WTC11 (cell line): ENCODE measurements around the gene PMFBP1. TPM values are rescaled to one million over a fixed set of nuclear protein-coding genes. Genes with fewer than 3 reads are reported as not detected.

Experiments used
- ATAC-seq: fragments of 200-7000 bp; cut with Tn5 transposase; 2 replicates; pipeline ENCODE4 v1.10.0; 2021; ENCODE audit warnings: mild to moderate bottlenecking, moderate library complexity
- CTCF ChIA-PET: fragments of 300-600 bp; sonication (Branson Sonifier 250); formaldehyde crosslinking; loops from one replicate; lab custom pipeline; 2021; ENCODE audit warnings: antibody characterized with exemption; lab: Charles Lee
- POLR2A ChIA-PET: fragments of 350-600 bp; sonication (Branson Sonifier 250); formaldehyde crosslinking; loops from one replicate; lab custom pipeline; 2021; ENCODE audit warnings: antibody characterized with exemption; lab: Charles Lee
- DNase-seq: peaks from one replicate; pipeline ENCODE4 v3.0.0; 2021; ENCODE audit warnings: low spot score
- H3K27ac Mint-ChIP-seq: 2 replicates; pipeline ENCODE4 v1.8.0; 2021; ENCODE audit warnings: mixed read lengths
- H3K27me3 Mint-ChIP-seq: 2 replicates; pipeline ENCODE4 v1.8.0; 2021; ENCODE audit warnings: low read depth, mild to moderate bottlenecking, moderate library complexity, mixed read lengths
- H3K36me3 Mint-ChIP-seq: 2 replicates; pipeline ENCODE4 v1.8.0; 2021; ENCODE audit warnings: mixed read lengths
- H3K4me1 Mint-ChIP-seq: 2 replicates; pipeline ENCODE4 v1.8.0; 2022; ENCODE audit warnings: mixed read lengths
- H3K4me3 Mint-ChIP-seq: 2 replicates; pipeline ENCODE4 v1.8.0; 2021; ENCODE audit warnings: mild to moderate bottlenecking, moderate library complexity, mixed read lengths
- H3K9me3 Mint-ChIP-seq: 2 replicates; pipeline ENCODE4 v1.8.0; 2021; ENCODE audit warnings: mixed read lengths
- ATF6 ChIP-seq: sonication (generic); formaldehyde crosslinking; IDR thresholded peaks from 2 replicates; pipeline ENCODE4 v1.8.1; 2023; ENCODE audit warnings: mild to moderate bottlenecking, missing genetic modification reagents
- CREB1 ChIP-seq: sonication (generic); formaldehyde crosslinking; IDR thresholded peaks from 2 replicates; pipeline ENCODE4 v1.8.0; 2023; ENCODE audit warnings: mild to moderate bottlenecking, missing genetic modification reagents
- ELF4 ChIP-seq: sonication (generic); formaldehyde crosslinking; IDR thresholded peaks from 2 replicates; pipeline ENCODE4 v1.8.1; 2022; ENCODE audit warnings: low read depth, mild to moderate bottlenecking, moderate library complexity, missing genetic modification reagents
- EMX1 ChIP-seq: fragments of 250-450 bp; sonication (Bioruptor Pico); IDR thresholded peaks from 2 replicates; pipeline ENCODE4 v1.8.0; 2021; ENCODE audit warnings: mild to moderate bottlenecking
- ESRRA ChIP-seq: sonication (generic); formaldehyde crosslinking; IDR thresholded peaks from 2 replicates; pipeline ENCODE4 v1.8.1; 2022; ENCODE audit warnings: mild to moderate bottlenecking, missing genetic modification reagents, borderline replicate concordance
- FOXP1 ChIP-seq: sonication (generic); formaldehyde crosslinking; IDR thresholded peaks from 2 replicates; pipeline ENCODE4 v1.8.0; 2022; ENCODE audit warnings: missing genetic modification reagents, mild to moderate bottlenecking, moderate library complexity, borderline replicate concordance
- GABPB1 ChIP-seq: sonication (generic); formaldehyde crosslinking; IDR thresholded peaks from 2 replicates; pipeline ENCODE4 v1.8.1; 2023; ENCODE audit warnings: mild to moderate bottlenecking, missing genetic modification reagents
- MAX ChIP-seq: sonication (generic); formaldehyde crosslinking; IDR thresholded peaks from 2 replicates; pipeline ENCODE4 v1.8.0; 2022; ENCODE audit warnings: mild to moderate bottlenecking, missing genetic modification reagents
- NFE2L1 ChIP-seq: sonication (generic); formaldehyde crosslinking; IDR thresholded peaks from 2 replicates; pipeline ENCODE4 v1.8.1; 2023; ENCODE audit warnings: missing genetic modification reagents
- SMAD4 ChIP-seq: sonication (generic); formaldehyde crosslinking; IDR thresholded peaks from 2 replicates; pipeline ENCODE4 v1.8.0; 2022; ENCODE audit warnings: mild to moderate bottlenecking, missing genetic modification reagents
- ZNF121 ChIP-seq: sonication (generic); formaldehyde crosslinking; IDR thresholded peaks from 2 replicates; pipeline ENCODE4 v1.8.0; 2023; ENCODE audit warnings: missing genetic modification reagents
- ZNF138 ChIP-seq: sonication (generic); formaldehyde crosslinking; conservative IDR thresholded peaks from 2 replicates; pipeline ENCODE4 v1.8.1; 2022; ENCODE audit warnings: mild to moderate bottlenecking, moderate library complexity, missing genetic modification reagents
- ZNF232 ChIP-seq: sonication (generic); formaldehyde crosslinking; IDR thresholded peaks from 2 replicates; pipeline ENCODE4 v1.8.0; 2022; ENCODE audit warnings: mild to moderate bottlenecking, missing genetic modification reagents
- ZNF317 ChIP-seq: sonication (generic); formaldehyde crosslinking; IDR thresholded peaks from 2 replicates; pipeline ENCODE4 v1.8.1; 2023; ENCODE audit warnings: low read depth, mild to moderate bottlenecking, moderate library complexity, missing genetic modification reagents, borderline replicate concordance
- ZNF532 ChIP-seq: fragments of 250-450 bp; sonication (Bioruptor Pico); IDR thresholded peaks from 2 replicates; pipeline ENCODE4 v1.9.0; 2021; ENCODE audit warnings: mild to moderate bottlenecking, borderline replicate concordance
- total RNA-seq: library from RNA; stranded (reverse); gene quantifications from 3 replicates; pipeline ENCODE4 v1.2.3, GENCODE V29; 2021
- TF ChIP-seq, protein P1 (sequence below): sonication (generic); formaldehyde crosslinking; IDR thresholded peaks from 2 replicates; pipeline ENCODE4 v1.8.0; 2023; ENCODE audit warnings: missing genetic modification reagents, mild to moderate bottlenecking, borderline replicate concordance
- TF ChIP-seq, protein P2 (sequence below): fragments of 250-450 bp; sonication (Bioruptor Pico); IDR thresholded peaks from 2 replicates; pipeline ENCODE4 v2.1.2; 2022; ENCODE audit warnings: mild to moderate bottlenecking, moderate library complexity

Gene PMFBP1
- total RNA-seq, 1 experiment from 2014 or later: 1.9 TPM

GRCh38 chr16:72166954-72167561, 4.9 kb downstream of the PMFBP1 start:
- no peak for DNase-seq
- H3K36me3 Mint-ChIP-seq: peaks cover 4% of the 10 kb centered on the region
- no peak overlapping the region for H3K4me3 Mint-ChIP-seq
- no peak for ATAC-seq
- peaks cover 24% of the 10 kb centered on the region for H3K27me3 Mint-ChIP-seq
- no peak for TF ChIP-seq ATF6 (CRISPR knock-in tag)
- H3K27ac Mint-ChIP-seq: no peak overlapping the region
- POLR2A ChIA-PET: no interaction called here
- CTCF ChIA-PET: no interaction called here
- H3K9me3 Mint-ChIP-seq: peaks cover 16% of the 10 kb centered on the region
- H3K4me1 Mint-ChIP-seq: peaks cover 10% of the 10 kb centered on the region

GRCh38 chr16:72166151-72166550, 5.8 kb downstream of the PMFBP1 start:
- CTCF ChIA-PET: no interaction called here
- TF ChIP-seq SMAD4 (CRISPR knock-in tag): no peak
- TF ChIP-seq CREB1: no peak
- no peak for TF ChIP-seq ELF4
- TF ChIP-seq NFE2L1: no peak
- TF ChIP-seq ZNF532 (CRISPR knock-in tag): no peak
- no peak for TF ChIP-seq ATF6 (CRISPR knock-in tag)
- TF ChIP-seq, protein P1, sequence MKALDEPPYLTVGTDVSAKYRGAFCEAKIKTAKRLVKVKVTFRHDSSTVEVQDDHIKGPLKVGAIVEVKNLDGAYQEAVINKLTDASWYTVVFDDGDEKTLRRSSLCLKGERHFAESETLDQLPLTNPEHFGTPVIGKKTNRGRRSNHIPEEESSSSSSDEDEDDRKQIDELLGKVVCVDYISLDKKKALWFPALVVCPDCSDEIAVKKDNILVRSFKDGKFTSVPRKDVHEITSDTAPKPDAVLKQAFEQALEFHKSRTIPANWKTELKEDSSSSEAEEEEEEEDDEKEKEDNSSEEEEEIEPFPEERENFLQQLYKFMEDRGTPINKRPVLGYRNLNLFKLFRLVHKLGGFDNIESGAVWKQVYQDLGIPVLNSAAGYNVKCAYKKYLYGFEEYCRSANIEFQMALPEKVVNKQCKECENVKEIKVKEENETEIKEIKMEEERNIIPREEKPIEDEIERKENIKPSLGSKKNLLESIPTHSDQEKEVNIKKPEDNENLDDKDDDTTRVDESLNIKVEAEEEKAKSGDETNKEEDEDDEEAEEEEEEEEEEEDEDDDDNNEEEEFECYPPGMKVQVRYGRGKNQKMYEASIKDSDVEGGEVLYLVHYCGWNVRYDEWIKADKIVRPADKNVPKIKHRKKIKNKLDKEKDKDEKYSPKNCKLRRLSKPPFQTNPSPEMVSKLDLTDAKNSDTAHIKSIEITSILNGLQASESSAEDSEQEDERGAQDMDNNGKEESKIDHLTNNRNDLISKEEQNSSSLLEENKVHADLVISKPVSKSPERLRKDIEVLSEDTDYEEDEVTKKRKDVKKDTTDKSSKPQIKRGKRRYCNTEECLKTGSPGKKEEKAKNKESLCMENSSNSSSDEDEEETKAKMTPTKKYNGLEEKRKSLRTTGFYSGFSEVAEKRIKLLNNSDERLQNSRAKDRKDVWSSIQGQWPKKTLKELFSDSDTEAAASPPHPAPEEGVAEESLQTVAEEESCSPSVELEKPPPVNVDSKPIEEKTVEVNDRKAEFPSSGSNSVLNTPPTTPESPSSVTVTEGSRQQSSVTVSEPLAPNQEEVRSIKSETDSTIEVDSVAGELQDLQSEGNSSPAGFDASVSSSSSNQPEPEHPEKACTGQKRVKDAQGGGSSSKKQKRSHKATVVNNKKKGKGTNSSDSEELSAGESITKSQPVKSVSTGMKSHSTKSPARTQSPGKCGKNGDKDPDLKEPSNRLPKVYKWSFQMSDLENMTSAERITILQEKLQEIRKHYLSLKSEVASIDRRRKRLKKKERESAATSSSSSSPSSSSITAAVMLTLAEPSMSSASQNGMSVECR (CRISPR knock-in tag): no peak
- TF ChIP-seq, protein P2, sequence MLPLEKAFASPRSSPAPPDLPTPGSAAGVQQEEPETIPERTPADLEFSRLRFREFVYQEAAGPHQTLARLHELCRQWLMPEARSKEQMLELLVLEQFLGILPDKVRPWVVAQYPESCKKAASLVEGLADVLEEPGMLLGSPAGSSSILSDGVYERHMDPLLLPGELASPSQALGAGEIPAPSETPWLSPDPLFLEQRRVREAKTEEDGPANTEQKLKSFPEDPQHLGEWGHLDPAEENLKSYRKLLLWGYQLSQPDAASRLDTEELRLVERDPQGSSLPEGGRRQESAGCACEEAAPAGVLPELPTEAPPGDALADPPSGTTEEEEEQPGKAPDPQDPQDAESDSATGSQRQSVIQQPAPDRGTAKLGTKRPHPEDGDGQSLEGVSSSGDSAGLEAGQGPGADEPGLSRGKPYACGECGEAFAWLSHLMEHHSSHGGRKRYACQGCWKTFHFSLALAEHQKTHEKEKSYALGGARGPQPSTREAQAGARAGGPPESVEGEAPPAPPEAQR: no peak
- TF ChIP-seq ZNF121 (CRISPR knock-in tag): no peak
- no peak for TF ChIP-seq EMX1 (CRISPR knock-in tag)
- TF ChIP-seq GABPB1 (CRISPR knock-in tag): no peak
- TF ChIP-seq ESRRA: no peak
- TF ChIP-seq ZNF232 (CRISPR knock-in tag): no peak
- no peak for TF ChIP-seq ZNF317 (CRISPR knock-in tag)
- no peak for TF ChIP-seq ZNF138 (CRISPR knock-in tag)
- TF ChIP-seq MAX (CRISPR knock-in tag): no peak
- TF ChIP-seq FOXP1 (CRISPR knock-in tag): no peak

More at GRCh38 chr16:72166151-72166550, 5.8 kb downstream of the PMFBP1 start:
- DNase-seq (no peak), ATAC-seq (no peak)
- Mint-ChIP-seq H3K4me1 (peaks cover 14% of the 10 kb centered on the region), H3K27ac (no peak overlapping the region), H3K4me3 (no peak overlapping the region), H3K27me3 (peaks cover 24% of the 10 kb centered on the region), H3K36me3 (peaks cover 4% of the 10 kb centered on the region), H3K9me3 (peaks cover 16% of the 10 kb centered on the region)
- POLR2A ChIA-PET: interaction anchor here (0.5 to 0.6 kb wide), 2 partner anchors 13 to 96 kb away, joined by 3 to 10 read pairs; no protein-coding TSS in a partner anchor
